Measurements from ENCODE around the gene GPRIN3.

The GPRIN3 gene

DNA sequence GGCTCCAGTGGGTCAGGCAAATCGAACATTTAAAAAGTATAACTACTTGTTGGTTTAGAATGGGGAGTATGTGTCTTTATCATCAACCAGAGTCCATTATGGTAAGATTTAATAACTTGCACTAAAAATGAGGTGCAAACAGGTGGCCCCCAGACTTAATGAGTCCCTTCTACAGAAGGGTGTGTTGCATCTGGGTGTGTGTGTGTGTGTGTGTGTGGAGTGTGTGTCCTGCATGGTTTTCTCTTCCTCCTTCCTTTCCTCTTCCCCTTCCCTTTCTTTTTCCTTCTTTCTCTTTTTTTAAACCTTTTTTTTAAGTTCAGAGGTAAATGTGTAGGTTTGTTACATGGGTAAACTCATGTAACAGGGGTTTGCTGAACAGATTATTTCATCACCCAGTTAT, 53.7 kb downstream of the GPRIN3 start:
- Histone ChIP-seq H3K9me3 (ENCODE audit: control insufficient read depth in 2 of 2, low read length in 2 of 2) (no peaks in the 10 kb centered on the region), H3K4me1 (ENCODE audit: control insufficient read depth in 2 of 2, insufficient read depth in 2 of 2, low read length in 2 of 2) (peaks cover 15 to 27% of the 10 kb centered on the region in 2 donors), H3K27ac (ENCODE audit: low read depth in 2 of 2, low read length in 2 of 2) (peak overlapping the region; percentile 79 to 89), H3K36me3 (ENCODE audit: control insufficient read depth in 2 of 2, insufficient read depth in 2 of 2, low read length in 2 of 2) (peaks cover 7 to 10% of the 10 kb centered on the region in 2 donors), H3K27me3 (ENCODE audit: control insufficient read depth in 2 of 2, insufficient read depth in 2 of 2, low read length in 2 of 2) (no peaks in the 10 kb centered on the region), H3K4me3 (ENCODE audit: low read length in 2 of 2) (peak overlapping the region; percentile 2 to 58), H3K9ac (ENCODE audit: low read depth in 1 of 2, low read length in 2 of 2) (peak overlapping the region; percentile 8 to 34)

- Histone ChIP-seq H3K9me3 (ENCODE audit: control insufficient read depth in 2 of 2, low read length in 2 of 2) (no peaks in the 10 kb centered on the region), H3K9ac (ENCODE audit: low read depth in 1 of 2, low read length in 2 of 2) (peak overlapping the region in 1 of 2 donors; percentile 9), H3K4me3 (ENCODE audit: low read length in 2 of 2) (peak overlapping the region; percentile 39 to 58), H3K36me3 (ENCODE audit: control insufficient read depth in 2 of 2, insufficient read depth in 2 of 2, low read length in 2 of 2) (peaks cover 12 to 16% of the 10 kb centered on the region in 2 donors), H3K27me3 (ENCODE audit: control insufficient read depth in 2 of 2, insufficient read depth in 2 of 2, low read length in 2 of 2) (no peaks in the 10 kb centered on the region), H3K27ac (ENCODE audit: low read depth in 2 of 2, low read length in 2 of 2) (peak overlapping the region; percentile 79 to 89), H3K4me1 (ENCODE audit: control insufficient read depth in 2 of 2, insufficient read depth in 2 of 2, low read length in 2 of 2) (peaks cover 15 to 27% of the 10 kb centered on the region in 2 donors)
Measured at GRCh38 chr4:89253311-89253710, 54.3 kb downstream of the GPRIN3 start.

GRCh38 chr4:89251396-89251795, 56.2 kb downstream of the GPRIN3 start:
- H3K36me3 ChIP-seq (ENCODE audit: control insufficient read depth in 2 of 2, insufficient read depth in 2 of 2, low read length in 2 of 2): peaks cover 16 to 22% of the 10 kb centered on the region in 2 donors

GRCh38 chr4:89249716-89250361, 57.8 kb downstream of the GPRIN3 start:
- H3K9ac ChIP-seq (ENCODE audit: low read depth in 1 of 2, low read length in 2 of 2): no peak overlapping the region
- no peak overlapping the region for H3K4me3 ChIP-seq (ENCODE audit: low read length in 2 of 2)
- no peaks in the 10 kb centered on the region for H3K9me3 ChIP-seq (ENCODE audit: control insufficient read depth in 2 of 2, low read length in 2 of 2)

More at GRCh38 chr4:89251396-89251795, 56.2 kb downstream of the GPRIN3 start:
- H3K9me3 ChIP-seq (ENCODE audit: control insufficient read depth in 2 of 2, low read length in 2 of 2): no peaks in the 10 kb centered on the region
- H3K27ac ChIP-seq (ENCODE audit: low read depth in 2 of 2, low read length in 2 of 2): peak overlapping the region; percentile 79 to 89
- peaks cover 15 to 27% of the 10 kb centered on the region in 2 donors for H3K4me1 ChIP-seq (ENCODE audit: control insufficient read depth in 2 of 2, insufficient read depth in 2 of 2, low read length in 2 of 2)
- H3K27me3 ChIP-seq (ENCODE audit: control insufficient read depth in 2 of 2, insufficient read depth in 2 of 2, low read length in 2 of 2): no peaks in the 10 kb centered on the region
- H3K9ac ChIP-seq (ENCODE audit: low read depth in 1 of 2, low read length in 2 of 2): no peak overlapping the region
- no peak overlapping the region for H3K4me3 ChIP-seq (ENCODE audit: low read length in 2 of 2)

DNA sequence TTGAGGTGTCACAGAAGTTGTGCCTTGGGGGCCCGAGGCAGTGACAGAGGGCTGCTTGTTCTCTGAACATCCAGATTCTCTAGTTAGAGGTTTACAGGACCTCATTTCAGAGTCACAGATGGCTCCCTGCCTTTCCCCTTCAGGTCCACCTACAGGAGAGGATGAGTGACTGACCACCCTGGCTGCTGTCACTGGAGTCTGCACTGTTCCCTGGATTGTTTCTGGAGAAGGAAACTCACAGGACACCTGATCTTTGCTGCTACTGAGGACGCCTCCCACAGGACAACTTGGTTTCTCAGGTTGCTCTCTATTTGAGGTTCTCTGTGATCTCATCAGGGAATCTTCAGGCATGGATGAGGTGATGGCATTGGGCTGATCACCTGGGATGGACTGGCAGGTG, 58.3 kb downstream of the GPRIN3 start:
- H3K27ac ChIP-seq (ENCODE audit: low read depth in 2 of 2, low read length in 2 of 2): no peak overlapping the region

More at GRCh38 chr4:89249716-89250361, 57.8 kb downstream of the GPRIN3 start:
- no peak overlapping the region for H3K27ac ChIP-seq (ENCODE audit: low read depth in 2 of 2, low read length in 2 of 2)
- H3K4me1 ChIP-seq (ENCODE audit: control insufficient read depth in 2 of 2, insufficient read depth in 2 of 2, low read length in 2 of 2): peaks cover 15 to 30% of the 10 kb centered on the region in 2 donors
- no peaks in the 10 kb centered on the region for H3K27me3 ChIP-seq (ENCODE audit: control insufficient read depth in 2 of 2, insufficient read depth in 2 of 2, low read length in 2 of 2)
- peaks cover 16 to 22% of the 10 kb centered on the region in 2 donors for H3K36me3 ChIP-seq (ENCODE audit: control insufficient read depth in 2 of 2, insufficient read depth in 2 of 2, low read length in 2 of 2)

DNA sequence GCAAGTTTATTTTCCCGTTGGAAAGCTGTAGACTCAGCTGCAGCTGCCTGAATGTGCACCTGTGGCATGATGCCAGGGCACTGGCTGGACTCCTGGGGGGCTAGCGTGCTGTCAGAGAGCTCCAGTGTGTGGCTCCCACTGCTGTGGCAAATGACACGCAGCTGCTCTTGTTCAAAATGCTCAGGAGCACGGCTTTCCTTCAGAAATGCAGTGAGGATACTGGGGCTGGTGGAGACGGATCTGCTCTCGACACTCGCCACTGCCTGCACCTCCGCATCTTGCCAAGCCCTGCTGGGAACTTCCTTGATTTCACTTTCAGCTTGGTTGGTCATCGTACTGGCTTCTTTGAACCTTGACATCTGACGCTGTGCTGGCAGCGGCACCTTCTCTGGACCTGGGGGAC, 58.7 kb downstream of the GPRIN3 start:
- Histone ChIP-seq H3K4me1 (ENCODE audit: control insufficient read depth in 2 of 2, insufficient read depth in 2 of 2, low read length in 2 of 2) (peaks cover 15 to 26% of the 10 kb centered on the region in 2 donors), H3K27ac (ENCODE audit: low read depth in 2 of 2, low read length in 2 of 2) (no peak overlapping the region), H3K36me3 (ENCODE audit: control insufficient read depth in 2 of 2, insufficient read depth in 2 of 2, low read length in 2 of 2) (peaks cover 16 to 22% of the 10 kb centered on the region in 2 donors), H3K4me3 (ENCODE audit: low read length in 2 of 2) (no peak overlapping the region), H3K9me3 (ENCODE audit: control insufficient read depth in 2 of 2, low read length in 2 of 2) (no peaks in the 10 kb centered on the region), H3K9ac (ENCODE audit: low read depth in 1 of 2, low read length in 2 of 2) (no peak overlapping the region), H3K27me3 (ENCODE audit: control insufficient read depth in 2 of 2, insufficient read depth in 2 of 2, low read length in 2 of 2) (no peaks in the 10 kb centered on the region)

More for the DNA sequence above, 58.3 kb downstream of the GPRIN3 start:
- no peaks in the 10 kb centered on the region for H3K27me3 ChIP-seq (ENCODE audit: control insufficient read depth in 2 of 2, insufficient read depth in 2 of 2, low read length in 2 of 2)
- peaks cover 16 to 22% of the 10 kb centered on the region in 2 donors for H3K36me3 ChIP-seq (ENCODE audit: control insufficient read depth in 2 of 2, insufficient read depth in 2 of 2, low read length in 2 of 2)
- no peak overlapping the region for H3K4me3 ChIP-seq (ENCODE audit: low read length in 2 of 2)
- no peaks in the 10 kb centered on the region for H3K9me3 ChIP-seq (ENCODE audit: control insufficient read depth in 2 of 2, low read length in 2 of 2)
- no peak overlapping the region for H3K9ac ChIP-seq (ENCODE audit: low read depth in 1 of 2, low read length in 2 of 2)
- peaks cover 15 to 30% of the 10 kb centered on the region in 2 donors for H3K4me1 ChIP-seq (ENCODE audit: control insufficient read depth in 2 of 2, insufficient read depth in 2 of 2, low read length in 2 of 2)

DNA sequence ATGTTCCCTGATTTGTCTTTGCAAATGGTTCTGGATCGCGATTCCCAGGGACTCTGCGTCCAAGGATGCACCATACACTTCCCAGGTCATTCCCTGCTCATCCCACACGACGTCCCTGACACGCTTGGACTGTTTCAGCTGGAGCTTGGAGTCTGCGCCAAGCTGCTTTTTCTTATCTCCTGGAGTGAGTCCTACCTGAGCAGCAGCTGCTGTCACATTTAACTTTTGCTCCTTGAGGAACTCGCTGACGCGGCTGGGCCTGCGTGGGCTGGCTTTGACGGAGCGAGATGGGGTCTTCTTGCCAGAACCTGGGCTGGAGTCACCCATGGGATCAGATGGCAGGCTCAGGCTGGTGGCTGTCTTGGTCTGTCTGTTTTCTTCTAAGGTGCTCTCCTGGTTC, 59.6 kb downstream of the GPRIN3 start:
- Histone ChIP-seq H3K4me1 (ENCODE audit: control insufficient read depth in 2 of 2, insufficient read depth in 2 of 2, low read length in 2 of 2) (peaks cover 13 to 21% of the 10 kb centered on the region in 2 donors), H3K36me3 (ENCODE audit: control insufficient read depth in 2 of 2, insufficient read depth in 2 of 2, low read length in 2 of 2) (peaks cover 16 to 22% of the 10 kb centered on the region in 2 donors), H3K27me3 (ENCODE audit: control insufficient read depth in 2 of 2, insufficient read depth in 2 of 2, low read length in 2 of 2) (no peaks in the 10 kb centered on the region), H3K27ac (ENCODE audit: low read depth in 2 of 2, low read length in 2 of 2) (no peak overlapping the region), H3K9ac (ENCODE audit: low read depth in 1 of 2, low read length in 2 of 2) (no peak overlapping the region), H3K9me3 (ENCODE audit: control insufficient read depth in 2 of 2, low read length in 2 of 2) (no peaks in the 10 kb centered on the region), H3K4me3 (ENCODE audit: low read length in 2 of 2) (no peak overlapping the region)

DNA sequence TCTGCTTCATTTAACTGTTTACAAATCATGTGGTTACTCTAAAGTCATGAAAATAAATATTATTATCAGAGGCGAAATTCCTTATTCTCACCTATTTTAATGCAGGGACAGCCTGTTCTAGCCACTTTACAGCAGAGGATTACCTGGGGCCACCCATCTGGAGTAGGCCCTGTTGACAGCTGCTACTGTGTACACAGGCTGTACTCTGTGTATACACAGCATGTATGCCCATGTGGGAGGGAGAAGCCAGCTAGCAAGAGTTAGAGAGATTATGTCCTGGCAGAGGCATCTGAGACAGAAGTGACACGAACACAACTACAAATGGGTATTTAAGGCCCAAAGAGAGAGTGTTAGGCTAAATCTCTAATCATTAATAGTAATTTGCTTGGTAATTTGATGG, 62.1 kb downstream of the GPRIN3 start:
- Histone ChIP-seq H3K9ac (ENCODE audit: low read depth in 1 of 2, low read length in 2 of 2) (no peak overlapping the region), H3K27me3 (ENCODE audit: control insufficient read depth in 2 of 2, insufficient read depth in 2 of 2, low read length in 2 of 2) (no peaks in the 10 kb centered on the region), H3K36me3 (ENCODE audit: control insufficient read depth in 2 of 2, insufficient read depth in 2 of 2, low read length in 2 of 2) (peaks cover 16 to 22% of the 10 kb centered on the region in 2 donors), H3K27ac (ENCODE audit: low read depth in 2 of 2, low read length in 2 of 2) (peak overlapping the region; percentile 17 to 23), H3K9me3 (ENCODE audit: control insufficient read depth in 2 of 2, low read length in 2 of 2) (no peaks in the 10 kb centered on the region), H3K4me3 (ENCODE audit: low read length in 2 of 2) (no peak overlapping the region), H3K4me1 (ENCODE audit: control insufficient read depth in 2 of 2, insufficient read depth in 2 of 2, low read length in 2 of 2) (peaks cover 2 to 6% of the 10 kb centered on the region in 2 donors)

GRCh38 chr4:89243733-89244252, 63.8 kb downstream of the GPRIN3 start:
- H3K9me3 ChIP-seq (ENCODE audit: control insufficient read depth in 2 of 2, low read length in 2 of 2): no peaks in the 10 kb centered on the region
- H3K27ac ChIP-seq (ENCODE audit: low read depth in 2 of 2, low read length in 2 of 2): no peak overlapping the region
- no peak overlapping the region for H3K4me3 ChIP-seq (ENCODE audit: low read length in 2 of 2)
- no peaks in the 10 kb centered on the region for H3K27me3 ChIP-seq (ENCODE audit: control insufficient read depth in 2 of 2, insufficient read depth in 2 of 2, low read length in 2 of 2)
- H3K36me3 ChIP-seq (ENCODE audit: control insufficient read depth in 2 of 2, insufficient read depth in 2 of 2, low read length in 2 of 2): peaks cover 8 to 11% of the 10 kb centered on the region in 2 donors
- H3K4me1 ChIP-seq (ENCODE audit: control insufficient read depth in 2 of 2, insufficient read depth in 2 of 2, low read length in 2 of 2): peaks cover 2 to 6% of the 10 kb centered on the region in 2 donors
- no peak overlapping the region for H3K9ac ChIP-seq (ENCODE audit: low read depth in 1 of 2, low read length in 2 of 2)

DNA sequence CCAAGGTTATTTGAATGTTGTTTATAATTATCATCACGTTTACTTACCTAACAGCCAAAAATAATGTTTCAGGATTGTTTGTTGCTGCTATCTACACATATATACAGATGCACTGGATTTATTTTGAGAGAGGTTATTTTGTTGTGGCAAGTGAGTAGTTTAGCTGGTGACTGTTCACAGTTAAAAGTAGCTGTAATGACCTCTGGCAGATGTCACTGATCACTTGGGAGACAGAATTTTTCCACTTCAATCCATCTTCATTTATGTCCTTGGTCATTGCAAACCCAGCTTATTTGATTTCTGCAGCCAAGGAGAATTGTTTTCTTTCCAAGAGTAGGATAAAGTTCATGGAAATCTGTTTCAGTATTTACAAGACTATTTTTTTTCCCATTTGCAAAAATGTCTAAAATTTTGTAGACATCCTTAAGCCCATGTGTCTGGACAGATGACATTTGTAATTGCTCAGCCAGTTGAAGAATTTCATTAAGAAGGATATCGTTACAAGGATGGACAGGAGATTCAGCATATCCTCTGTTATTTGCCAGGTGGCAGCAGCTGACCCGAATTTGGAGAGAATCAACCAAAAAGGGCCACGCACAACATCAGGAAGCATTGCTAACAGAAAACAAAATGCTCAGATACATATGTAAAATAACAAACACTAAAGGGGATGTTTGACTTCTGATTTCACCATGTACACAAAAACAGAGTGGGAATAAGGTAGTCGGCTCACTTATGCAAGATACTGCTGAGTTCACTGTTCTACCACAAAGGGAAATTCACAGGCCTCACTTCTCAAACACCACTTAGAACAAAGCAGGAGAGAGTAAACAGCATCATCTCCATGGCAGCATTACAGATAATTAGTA, 64.5 kb downstream of the GPRIN3 start:
- no peak overlapping the region for H3K9ac ChIP-seq (ENCODE audit: low read depth in 1 of 2, low read length in 2 of 2)

More for the DNA sequence above, 64.5 kb downstream of the GPRIN3 start:
- H3K36me3 ChIP-seq (ENCODE audit: control insufficient read depth in 2 of 2, insufficient read depth in 2 of 2, low read length in 2 of 2): peaks cover 3 to 4% of the 10 kb centered on the region in 2 donors
- H3K27me3 ChIP-seq (ENCODE audit: control insufficient read depth in 2 of 2, insufficient read depth in 2 of 2, low read length in 2 of 2): no peaks in the 10 kb centered on the region
- no peaks in the 10 kb centered on the region for H3K9me3 ChIP-seq (ENCODE audit: control insufficient read depth in 2 of 2, low read length in 2 of 2)
- peaks cover 2 to 6% of the 10 kb centered on the region in 2 donors for H3K4me1 ChIP-seq (ENCODE audit: control insufficient read depth in 2 of 2, insufficient read depth in 2 of 2, low read length in 2 of 2)
- no peak overlapping the region for H3K4me3 ChIP-seq (ENCODE audit: low read length in 2 of 2)
- no peak overlapping the region for H3K27ac ChIP-seq (ENCODE audit: low read depth in 2 of 2, low read length in 2 of 2)

Data from mucosa of rectum (tissue), 2 donors.